GM21825 (cell line): Measurements from ENCODE around the gene CEACAM7.
"Not testable (repeated sequence)": the region's sequence is repeated elsewhere in the genome, so short reads cannot be mapped to it uniquely, and the experiment has no call there.

Experiments
- ATAC-seq: cut with Tn5 transposase; IDR thresholded peaks from one replicate; pipeline ENCODE4 v1.9.1; 2021; ENCODE audit warnings: mild to moderate bottlenecking, moderate library complexity; ENCODE audit not compliant: unreplicated experiment

Gene CEACAM7

GRCh38 chr19:41688098-41688497 is at the start of gene CEACAM7:
CEACAM7 (minus strand) TSS chr19:41688270; CDS start chr19:41688165, 105 bp downstream.
- no peak for ATAC-seq

DNA sequence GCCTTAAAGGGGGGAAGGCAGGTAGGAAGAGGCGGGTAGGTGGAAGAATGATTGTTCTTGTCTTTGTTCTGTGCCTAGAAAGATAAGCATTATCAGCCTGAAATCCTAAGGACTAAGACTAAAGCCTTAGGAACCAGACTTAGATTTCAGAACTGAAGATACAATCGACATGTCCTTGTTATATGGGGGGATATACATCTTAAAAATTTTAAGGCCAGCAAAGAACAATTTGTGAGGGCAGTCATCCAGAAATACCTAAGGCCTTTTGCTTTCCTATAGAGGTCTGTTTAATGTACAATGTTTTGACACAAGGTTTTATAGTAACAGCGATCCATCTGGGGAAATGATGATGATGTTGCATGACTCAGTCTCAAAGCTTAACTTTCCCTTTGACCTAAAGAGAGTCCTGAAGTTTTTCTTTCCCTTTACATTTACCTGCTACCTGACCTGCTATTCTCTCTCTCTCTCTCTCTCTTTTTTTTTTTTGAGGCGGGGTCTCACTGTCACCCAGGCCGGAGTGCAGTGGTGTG is 47.1 kb upstream of the CEACAM7 start:
- no peak for ATAC-seq

- ATAC-seq, result no peak
Observed at GRCh38 chr19:41734585-41734984, 46.5 kb upstream of the CEACAM7 start.

DNA sequence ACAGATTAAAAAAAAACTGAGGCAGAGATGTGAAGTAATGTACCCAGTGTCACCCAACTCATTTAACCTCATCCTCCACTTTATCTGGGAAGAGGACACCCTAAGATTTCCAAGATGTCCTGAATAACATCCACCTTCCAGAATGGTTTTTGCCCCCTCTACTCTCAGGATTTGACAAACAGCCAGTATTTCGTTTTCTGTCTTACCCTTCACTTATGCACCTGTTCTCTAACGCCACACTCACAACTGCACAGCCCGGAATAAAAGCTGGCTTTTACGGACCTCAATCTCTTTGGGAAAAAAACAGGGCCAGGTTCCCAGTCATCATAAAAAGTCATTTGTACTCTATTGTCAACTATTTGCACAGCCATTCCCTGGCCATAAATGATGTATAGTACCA is 46.1 kb upstream of the CEACAM7 start:
- ATAC-seq, result no peak

DNA sequence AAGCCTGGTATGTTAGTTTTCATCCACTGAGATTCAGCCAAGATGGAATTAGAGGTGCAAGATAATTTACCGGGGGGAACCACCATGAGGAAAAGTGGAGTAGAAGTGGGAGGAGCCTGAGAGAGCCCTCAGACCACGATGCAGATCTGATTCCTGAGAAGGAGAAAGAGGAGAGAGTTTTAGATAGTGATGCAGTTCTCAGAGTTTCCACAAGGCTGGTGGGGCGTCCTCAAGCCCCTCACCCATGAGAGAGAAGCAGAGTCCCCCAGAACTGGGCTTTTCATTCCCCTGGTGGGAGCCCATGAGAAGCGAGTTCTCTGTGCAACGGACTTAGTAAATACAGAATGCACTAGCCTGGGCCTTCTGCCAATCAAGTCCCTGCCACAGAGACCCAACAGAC is 38.4 kb upstream of the CEACAM7 start:
- ATAC-seq, result no peak

DNA sequence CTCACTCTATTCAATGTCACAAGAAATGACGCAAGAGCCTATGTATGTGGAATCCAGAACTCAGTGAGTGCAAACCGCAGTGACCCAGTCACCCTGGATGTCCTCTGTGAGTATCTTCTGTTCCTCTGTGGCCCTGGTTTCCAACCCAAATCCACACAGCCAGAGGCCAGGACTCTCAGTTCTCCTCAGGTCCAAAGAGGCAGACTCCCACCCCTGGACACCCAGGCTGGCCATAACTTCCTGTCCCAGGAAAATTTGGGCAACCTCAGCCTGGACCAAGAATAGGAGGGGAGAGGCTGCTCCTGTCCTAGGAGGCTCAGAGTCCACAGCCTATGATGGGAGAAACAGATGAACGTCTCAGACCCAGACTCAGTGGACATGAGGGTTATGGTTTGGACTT is 32.0 kb upstream of the CEACAM7 start:
- ATAC-seq, result no peak

GRCh38 chr19:41718761-41719160 is 30.7 kb upstream of the CEACAM7 start:
- ATAC-seq, result no peak

GRCh38 chr19:41714598-41714997 is 26.5 kb upstream of the CEACAM7 start:
- no peak for ATAC-seq

DNA sequence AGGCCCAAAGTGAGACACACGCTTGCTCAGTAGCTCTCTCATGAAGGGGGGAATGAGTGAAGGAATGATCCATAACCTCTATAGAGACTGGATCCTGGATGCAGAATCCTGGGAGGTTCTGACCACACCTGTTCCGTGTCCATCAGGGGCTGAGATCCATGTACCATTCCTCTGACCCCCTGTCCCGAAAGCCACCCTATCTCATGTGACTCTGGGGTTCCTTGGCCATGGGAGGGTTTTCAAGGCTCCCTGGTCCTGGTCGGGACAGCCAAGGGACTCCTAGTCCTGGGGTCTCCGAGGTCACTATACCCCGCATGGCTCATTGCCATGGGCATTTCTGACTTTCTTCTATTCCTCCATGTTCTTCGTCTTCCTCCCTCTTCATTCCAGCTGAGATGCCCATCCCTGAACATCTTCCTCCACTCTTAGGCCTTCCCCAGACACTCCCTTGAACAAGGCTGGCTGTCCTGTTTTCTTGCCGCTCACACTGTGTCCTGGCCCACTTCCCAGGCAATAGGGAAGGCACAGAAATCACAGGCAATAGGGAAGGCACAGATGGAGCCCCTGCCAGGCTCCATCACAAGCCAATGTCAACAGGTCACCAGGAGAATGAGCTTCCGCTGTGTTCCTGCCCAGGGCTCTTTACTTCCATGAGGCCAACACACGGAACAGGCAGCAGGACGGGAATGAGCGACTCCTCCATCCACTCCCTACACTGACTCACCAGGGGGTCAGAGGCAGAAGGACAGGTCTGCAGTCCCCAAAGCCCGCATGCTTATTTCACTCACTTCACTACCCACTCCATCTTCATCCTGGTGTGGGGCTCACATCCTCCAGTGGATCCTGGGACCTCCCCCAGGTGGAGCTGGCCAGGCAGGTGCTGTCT is 23.5 kb upstream of the CEACAM7 start:
- no peak for ATAC-seq

GRCh38 chr19:41709951-41710645 is 22.0 kb upstream of the CEACAM7 start:
- ATAC-seq, result no peak

- ATAC-seq, result not testable (repeated sequence)
Observed at GRCh38 chr19:41709516-41709915, 21.4 kb upstream of the CEACAM7 start.

DNA sequence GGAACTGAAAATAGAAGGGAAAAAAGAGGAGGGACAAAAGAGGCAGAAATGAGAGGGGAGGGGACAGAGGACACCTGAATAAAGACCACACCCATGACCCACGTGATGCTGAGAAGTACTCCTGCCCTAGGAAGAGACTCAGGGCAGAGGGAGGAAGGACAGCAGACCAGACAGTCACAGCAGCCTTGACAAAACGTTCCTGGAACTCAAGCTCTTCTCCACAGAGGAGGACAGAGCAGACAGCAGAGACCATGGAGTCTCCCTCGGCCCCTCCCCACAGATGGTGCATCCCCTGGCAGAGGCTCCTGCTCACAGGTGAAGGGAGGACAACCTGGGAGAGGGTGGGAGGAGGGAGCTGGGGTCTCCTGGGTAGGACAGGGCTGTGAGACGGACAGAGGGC is 20.4 kb upstream of the CEACAM7 start, which contains the start of gene CEACAM5:
TSS of gene CEACAM5 (plus strand) at position 146 of the 400 bp plus-strand sequence. CDS start at position 252, 106 bp downstream.
- no peak for ATAC-seq

DNA sequence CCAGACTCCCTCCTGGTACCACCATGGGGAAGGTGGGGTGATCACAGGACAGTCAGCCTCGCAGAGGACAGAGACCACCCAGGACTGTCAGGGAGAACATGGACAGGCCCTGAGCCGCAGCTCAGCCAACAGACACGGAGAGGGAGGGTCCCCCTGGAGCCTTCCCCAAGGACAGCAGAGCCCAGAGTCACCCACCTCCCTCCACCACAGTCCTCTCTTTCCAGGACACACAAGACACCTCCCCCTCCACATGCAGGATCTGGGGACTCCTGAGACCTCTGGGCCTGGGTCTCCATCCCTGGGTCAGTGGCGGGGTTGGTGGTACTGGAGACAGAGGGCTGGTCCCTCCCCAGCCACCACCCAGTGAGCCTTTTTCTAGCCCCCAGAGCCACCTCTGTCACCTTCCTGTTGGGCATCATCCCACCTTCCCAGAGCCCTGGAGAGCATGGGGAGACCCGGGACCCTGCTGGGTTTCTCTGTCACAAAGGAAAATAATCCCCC is 19.9 kb upstream of the CEACAM7 start:
- no peak for ATAC-seq

DNA sequence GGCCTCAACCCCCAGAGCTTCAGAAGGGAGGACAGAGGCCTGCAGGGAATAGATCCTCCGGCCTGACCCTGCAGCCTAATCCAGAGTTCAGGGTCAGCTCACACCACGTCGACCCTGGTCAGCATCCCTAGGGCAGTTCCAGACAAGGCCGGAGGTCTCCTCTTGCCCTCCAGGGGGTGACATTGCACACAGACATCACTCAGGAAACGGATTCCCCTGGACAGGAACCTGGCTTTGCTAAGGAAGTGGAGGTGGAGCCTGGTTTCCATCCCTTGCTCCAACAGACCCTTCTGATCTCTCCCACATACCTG is 19.4 kb upstream of the CEACAM7 start:
- no peak for ATAC-seq

- ATAC-seq, result no peak
Observed at GRCh38 chr19:41706741-41707501, 18.9 kb upstream of the CEACAM7 start.

GRCh38 chr19:41705393-41706174 is 17.5 kb upstream of the CEACAM7 start:
- no peak for ATAC-seq

- ATAC-seq, result no peak
Observed at GRCh38 chr19:41703602-41704293, 15.7 kb upstream of the CEACAM7 start.

- ATAC-seq, result no peak
Observed at GRCh38 chr19:41702171-41702651, 14.1 kb upstream of the CEACAM7 start.

GRCh38 chr19:41701401-41702075 is 13.5 kb upstream of the CEACAM7 start:
- ATAC-seq, result no peak
